ENCODE measurements around the gene NFIX. TPM values are rescaled to one million over a fixed set of nuclear protein-coding genes. Genes with fewer than 3 reads are reported as not detected.

Gene NFIX
- total and polyA plus RNA-seq, 9 of the 15 experiments (the other 6 are each of a cell fraction or from before 2014, with no cell fraction given) = 0.28 to 26.8 (median 5.4) TPM

GRCh38 chr19:13022859-13023636, 27.8 kb downstream of the NFIX start (continued):
- TF ChIP-seq REST (IDR thresholded peaks at IDR 0.05; ENCODE audit: borderline replicate concordance) (peak; percentile 72), REST (CRISPR knock-in tag; IDR thresholded peaks at IDR 0.05; ENCODE audit: low read depth) (no peak), DNMT1 (IDR thresholded peaks at IDR 0.05) (no peak), ZNF239 (CRISPR knock-in tag; IDR thresholded peaks at IDR 0.05) (no peak), BCOR (IDR thresholded peaks at IDR 0.05) (peak; percentile 65), TRIM24 (IDR thresholded peaks at IDR 0.05) (peak in 1 of 2 experiments; percentile 47; a peak in 2 of 4 replicates), OTX1 (CRISPR knock-in tag; IDR thresholded peaks at IDR 0.05) (0 out of 2 replicates have a peak, but pooled peaks have one; percentile 36), KAT2B (IDR thresholded peaks at IDR 0.05; ENCODE audit: low read depth, low read length) (no peak), HMGN3 (IDR thresholded peaks at IDR 0.05; ENCODE audit: borderline replicate concordance, extremely low read depth, insufficient read length, low read depth, low read length) (no peak), ZKSCAN8 (CRISPR knock-in tag; IDR thresholded peaks at IDR 0.05) (no peak), BRD9 (IDR thresholded peaks at IDR 0.05; ENCODE audit: low read depth, partially characterized antibody) (peak; percentile 62), SMARCE1 (IDR thresholded peaks at IDR 0.05) (peak; percentile 63; the same call in 1 of the 2 replicates), IRF1 (CRISPR knock-in tag; IDR thresholded peaks at IDR 0.05; ENCODE audit: borderline replicate concordance) (no peak), POLR2AphosphoS2 (IDR thresholded peaks at IDR 0.05; ENCODE audit: low read length) (no peak), E2F1 (CRISPR knock-in tag; IDR thresholded peaks at IDR 0.05) (no peak), CBFA2T3 (IDR thresholded peaks at IDR 0.05) (no peak), HDAC6 (IDR thresholded peaks at IDR 0.05; ENCODE audit: low read depth, low read length) (no peak), HBP1 (CRISPR knock-in tag; IDR thresholded peaks at IDR 0.05) (no peak)
